GM10266 (cell line): Measurements from ENCODE around the gene ATP5PB.

Experiments
- DNase-seq: peaks from one replicate; pipeline ENCODE4 v3.0.0; 2012; ENCODE audit errors: extremely low spot score
- CTCF ChIP-seq: IDR thresholded peaks from 2 replicates; pipeline ENCODE4 v1.5.1; 2012; ENCODE audit warnings: mild to moderate bottlenecking, low read depth; ENCODE audit not compliant: control insufficient read depth, insufficient read depth; ENCODE audit errors: missing control alignments

The ATP5PB gene

GRCh38 chr1:111424281-111424680, 25.0 kb upstream of the ATP5PB start:
- no peak for TF ChIP-seq CTCF

GRCh38 chr1:111436726-111437125, 12.5 kb upstream of the ATP5PB start:
- no peak for TF ChIP-seq CTCF
- no peak for DNase-seq

More at GRCh38 chr1:111424281-111424680, 25.0 kb upstream of the ATP5PB start:
- no peak for DNase-seq

GRCh38 chr1:111439461-111440351, 9.6 kb upstream of the ATP5PB start:
- no peak for DNase-seq
- TF ChIP-seq CTCF, result no peak

GRCh38 chr1:111441573-111442192, 7.6 kb upstream of the ATP5PB start:
- peak; percentile 20 for DNase-seq

GRCh38 chr1:111442457-111442856, 6.8 kb upstream of the ATP5PB start:
- no peak for TF ChIP-seq CTCF
- no peak for DNase-seq

More at GRCh38 chr1:111441573-111442192, 7.6 kb upstream of the ATP5PB start:
- peak; percentile 51 for TF ChIP-seq CTCF

- no peak for DNase-seq
- no peak for TF ChIP-seq CTCF
These were observed 5.2 kb upstream of the ATP5PB start for GRCh38 chr1:111444031-111444430.

- no peak for DNase-seq
- no peak for TF ChIP-seq CTCF
These were observed 2.7 kb upstream of the ATP5PB start for GRCh38 chr1:111446546-111446945.
